T-helper 1 cell (primary cell): ENCODE measurements around the gene PCYT2.

Experiments used
- DNase-seq, 5 donors: peaks; one replicate each; pipeline ENCODE4 v3.0.0-alpha.2; 2012 to 2020

The PCYT2 gene

GRCh38 chr17:81899514-81900166, 11.6 kb downstream of the PCYT2 start:
- no peak for DNase-seq

GRCh38 chr17:81898885-81899284, 12.3 kb downstream of the PCYT2 start:
- DNase-seq, result no peak

GRCh38 chr17:81898029-81898866, 13.0 kb downstream of the PCYT2 start:
- no peak for DNase-seq

- no peak for DNase-seq
These were observed 15.8 kb downstream of the PCYT2 start for GRCh38 chr17:81895400-81895799.

GRCh38 chr17:81891303-81891552, 20.0 kb downstream of the PCYT2 start:
- DNase-seq, result peak in 1 of 5 donors; percentile 8

GRCh38 chr17:81890447-81891302, 20.5 kb downstream of the PCYT2 start:
- peak in 2 of 5 donors; percentile 15 to 31 for DNase-seq

- no peak for DNase-seq
These were observed 21.6 kb downstream of the PCYT2 start for GRCh38 chr17:81889602-81890001.

GRCh38 chr17:81888988-81889595, 22.1 kb downstream of the PCYT2 start:
- DNase-seq, result no peak

GRCh38 chr17:81888105-81888987, 22.9 kb downstream of the PCYT2 start:
- DNase-seq, result no peak

- no peak for DNase-seq
These were observed 25.2 kb downstream of the PCYT2 start for GRCh38 chr17:81885869-81886548.

GRCh38 chr17:81885454-81885853, 25.7 kb downstream of the PCYT2 start:
- DNase-seq, result no peak

- DNase-seq, result no peak
These were observed 26.2 kb downstream of the PCYT2 start for GRCh38 chr17:81884968-81885367.

GRCh38 chr17:81884520-81884919, 26.7 kb downstream of the PCYT2 start:
- no peak for DNase-seq

- DNase-seq, result no peak
These were observed 32.1 kb downstream of the PCYT2 start for GRCh38 chr17:81879121-81879520.

GRCh38 chr17:81878294-81878693, 32.9 kb downstream of the PCYT2 start:
- no peak for DNase-seq

- DNase-seq, result no peak
These were observed 33.6 kb downstream of the PCYT2 start for GRCh38 chr17:81877569-81877968.

- DNase-seq, result peak; percentile 92 to 96 (median 94)
These were observed 39.6 kb downstream of the PCYT2 start for GRCh38 chr17:81871387-81872230.

GRCh38 chr17:81870981-81871386, 40.2 kb downstream of the PCYT2 start, which contains the start of gene ARHGDIA:
TSS of gene ARHGDIA (minus strand) at chr17:81871337. CDS start at chr17:81869930, 1,407 bp downstream.
- no peak for DNase-seq

GRCh38 chr17:81870131-81870980, 40.8 kb downstream of the PCYT2 start:
- peak in 3 of 5 donors; percentile 25 to 71 (median 42) for DNase-seq
